CD4-positive, alpha-beta T cell treated with Interleukin-2 at 100 ng/mL for 4 hours (primary cell): ENCODE results near the gene PRAC1.

Experiments
- DNase-seq: peaks from one replicate; pipeline ENCODE4 v3.0.0-alpha.2; 2020; ENCODE audit warnings: low spot score

Gene PRAC1

GRCh38 chr17:48747445-48748363, 25.4 kb upstream of the PRAC1 start:
- no peak for DNase-seq

GRCh38 chr17:48746916-48747444, 24.7 kb upstream of the PRAC1 start:
- DNase-seq: no peak

GRCh38 chr17:48745381-48746275, 23.3 kb upstream of the PRAC1 start:
- no peak for DNase-seq

GRCh38 chr17:48740537-48740936, 18.2 kb upstream of the PRAC1 start:
- no peak for DNase-seq

GRCh38 chr17:48738803-48739526, 16.6 kb upstream of the PRAC1 start:
- no peak for DNase-seq

GRCh38 chr17:48738424-48738802, 16.1 kb upstream of the PRAC1 start:
- DNase-seq: no peak

- DNase-seq: no peak
Measured at GRCh38 chr17:48737330-48738043, 15.2 kb upstream of the PRAC1 start.

- DNase-seq: no peak
Measured at GRCh38 chr17:48735062-48735351, 12.7 kb upstream of the PRAC1 start.

GRCh38 chr17:48734333-48735061, 12.2 kb upstream of the PRAC1 start:
- no peak for DNase-seq

- DNase-seq: no peak
Measured at GRCh38 chr17:48733632-48734328, 11.5 kb upstream of the PRAC1 start.

GRCh38 chr17:48732688-48733629, 10.6 kb upstream of the PRAC1 start:
- no peak for DNase-seq

GRCh38 chr17:48731355-48731754, 9.0 kb upstream of the PRAC1 start:
- no peak for DNase-seq

- no peak for DNase-seq
Measured at GRCh38 chr17:48730240-48730550, 7.9 kb upstream of the PRAC1 start.

GRCh38 chr17:48729335-48730239, 7.3 kb upstream of the PRAC1 start:
- DNase-seq: no peak

GRCh38 chr17:48728232-48729231, 6.2 kb upstream of the PRAC1 start, which contains the start of gene HOXB13:
TSS of gene HOXB13 (minus strand) at chr17:48728750. CDS start at chr17:48728593, 157 bp downstream.
- DNase-seq: peak; percentile 28

GRCh38 chr17:48727415-48728175, 5.3 kb upstream of the PRAC1 start:
- no peak for DNase-seq
